IPS-NIHi11 (cell line): ENCODE measurements around the gene CENPU.
A peak's percentile ranks its signal among the peaks of the same experiment; 100 is the strongest.

ENCODE experiments used
- DNase-seq: peaks from one replicate; pipeline ENCODE4 v3.0.0; 2012; ENCODE audit warnings: mixed read lengths, low spot score

The CENPU gene

DNA sequence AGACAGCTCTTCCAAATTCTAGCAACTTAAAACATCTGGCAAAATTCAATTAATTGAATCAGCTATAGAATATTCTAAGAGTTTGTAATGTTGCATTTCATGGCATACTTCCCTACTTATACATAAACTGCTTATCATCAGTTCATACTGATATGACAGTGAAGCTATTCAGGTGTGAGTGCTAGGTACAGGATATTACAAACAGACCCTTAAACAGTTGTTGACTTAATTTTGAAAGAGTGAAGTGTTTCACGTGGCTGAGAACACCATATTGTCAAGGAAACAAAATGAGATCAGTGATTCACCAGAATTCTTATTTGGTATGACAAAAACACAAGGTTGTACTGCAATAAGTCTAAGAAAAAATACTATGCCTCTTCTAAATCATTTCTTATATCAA, 27.4 kb downstream of the CENPU start:
- DNase-seq = no peak

DNA sequence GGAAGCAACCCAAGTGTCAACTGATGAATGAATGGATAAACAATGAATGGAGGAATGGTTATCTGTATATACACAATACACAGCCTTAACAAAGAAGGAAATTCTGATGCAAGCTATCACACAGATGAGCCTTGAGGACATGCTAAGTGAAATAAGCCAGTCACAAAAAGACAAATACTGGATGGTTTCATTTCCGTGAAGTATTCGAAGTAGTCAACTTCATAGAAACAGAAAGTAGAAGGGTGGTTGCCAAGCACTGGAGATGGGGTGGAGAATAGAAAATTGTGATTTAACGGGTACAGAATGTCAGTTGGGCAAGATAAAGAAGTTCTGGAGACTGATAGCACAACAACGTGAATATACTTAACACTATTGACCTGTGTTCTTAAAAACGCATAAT, 28.2 kb downstream of the CENPU start:
- no peak for DNase-seq

DNA sequence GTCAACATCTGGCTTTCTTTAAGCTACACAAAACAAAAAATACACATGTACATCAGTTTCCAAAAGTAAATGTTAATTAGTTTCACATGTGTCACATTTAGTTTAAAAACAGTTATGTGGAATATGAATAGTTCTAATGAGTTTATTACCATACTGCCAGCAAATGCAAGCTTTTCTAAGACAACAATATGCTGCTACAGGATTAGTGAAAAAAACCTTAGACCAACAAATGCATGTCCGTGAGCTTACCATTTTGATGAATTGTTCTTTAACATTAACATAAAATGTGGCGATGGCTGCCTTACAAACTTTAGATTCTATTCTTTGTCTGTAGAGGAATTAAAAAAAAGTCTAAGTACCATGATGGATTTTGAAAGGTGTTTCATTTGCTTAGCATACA, 31.8 kb downstream of the CENPU start:
- no peak for DNase-seq

DNA sequence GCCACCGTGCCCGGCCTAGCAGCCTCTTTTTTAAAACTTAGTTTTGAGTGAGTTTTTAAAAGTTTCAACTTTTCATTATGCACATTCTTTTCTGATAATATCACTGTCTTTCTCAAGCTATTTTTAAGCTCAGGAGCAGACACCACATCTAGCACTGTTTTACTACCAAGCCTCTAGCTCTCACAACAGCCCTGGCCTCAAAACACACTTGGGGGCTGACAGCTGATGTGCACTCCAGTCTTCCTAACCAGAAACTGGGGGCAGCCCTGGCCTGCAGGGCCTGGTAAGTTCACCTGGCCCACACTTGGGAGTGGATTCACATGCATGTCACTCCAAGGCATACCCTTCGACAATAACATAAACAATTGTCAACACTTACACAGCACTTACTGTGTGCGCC, 34.0 kb downstream of the CENPU start:
- no peak for DNase-seq

DNA sequence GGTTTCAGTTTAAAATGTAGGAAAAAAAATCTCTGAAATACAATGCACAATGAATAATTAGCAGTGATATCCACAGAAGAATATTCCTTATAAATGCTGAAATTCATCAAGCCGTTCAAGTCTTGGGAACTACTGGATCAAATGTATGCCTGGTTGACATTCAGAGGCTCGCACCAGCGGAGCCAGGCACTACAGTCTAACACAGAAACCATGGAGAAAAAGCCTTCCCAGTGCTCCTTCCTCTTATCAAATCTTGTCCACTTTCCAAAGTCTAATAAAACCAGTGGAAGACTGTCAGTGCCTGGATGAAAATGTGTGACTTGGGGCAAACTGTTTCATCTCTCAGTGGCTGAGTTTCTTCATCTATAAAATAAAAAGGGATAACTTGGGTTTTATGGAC, 35.9 kb downstream of the CENPU start:
- no peak for DNase-seq

DNA sequence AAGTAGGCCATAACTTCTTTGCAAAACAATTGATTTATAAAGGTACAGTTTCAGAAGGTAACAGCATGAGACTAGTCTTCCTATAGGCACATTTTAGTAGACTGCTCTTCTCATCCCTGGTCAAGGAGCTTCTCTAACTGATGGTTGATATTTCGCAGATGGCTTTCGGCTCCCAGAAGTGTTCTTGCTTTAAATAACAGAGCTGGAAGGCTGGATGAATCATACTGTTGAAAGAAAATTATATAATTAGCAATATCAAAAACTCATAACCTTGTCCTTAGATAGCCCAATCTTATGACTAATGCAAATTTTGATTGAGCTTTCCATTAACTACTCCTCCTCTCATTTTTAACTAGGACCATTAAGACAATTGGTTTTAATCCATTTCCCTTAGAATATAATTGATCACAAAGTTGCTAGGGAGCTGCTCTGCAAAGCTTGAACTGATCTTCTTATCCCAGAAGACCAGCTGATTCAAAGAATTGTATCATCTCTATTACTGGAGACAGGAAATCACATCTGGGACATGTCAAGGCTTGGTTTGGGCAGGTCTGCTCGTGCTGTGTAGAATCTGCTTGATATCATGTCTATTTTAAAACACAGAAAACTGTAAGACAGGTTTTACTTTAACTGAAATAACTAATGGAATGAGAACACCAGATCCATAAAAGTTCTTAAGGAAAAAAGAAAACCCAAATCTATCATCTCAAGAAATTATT, 38.6 kb downstream of the CENPU start:
- DNase-seq = no peak

DNA sequence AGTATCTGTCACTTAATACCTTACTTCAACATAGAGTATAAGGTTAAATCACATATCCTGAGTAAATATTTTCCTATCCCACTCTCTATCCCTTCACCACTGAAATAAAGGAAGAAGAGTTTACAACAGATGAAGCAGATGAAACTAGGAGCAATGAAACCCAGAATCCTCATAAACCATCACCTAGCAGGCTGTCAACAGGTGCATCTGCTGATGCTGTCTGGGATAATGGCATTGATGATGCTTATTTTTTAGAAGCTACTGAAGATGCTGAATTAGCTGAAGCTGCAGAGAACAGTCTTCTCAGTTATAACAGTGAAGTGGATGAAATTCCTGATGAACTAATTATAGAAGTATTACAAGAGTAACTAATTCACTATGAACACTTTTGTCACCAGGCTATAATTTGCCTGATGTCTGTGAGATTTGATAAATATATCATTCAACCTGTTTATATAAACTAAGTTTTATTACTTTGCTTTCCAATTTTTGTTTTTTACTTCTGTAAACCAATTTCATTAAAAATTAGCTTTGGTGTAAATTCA, 39.4 kb downstream of the CENPU start:
- DNase-seq = no peak

DNA sequence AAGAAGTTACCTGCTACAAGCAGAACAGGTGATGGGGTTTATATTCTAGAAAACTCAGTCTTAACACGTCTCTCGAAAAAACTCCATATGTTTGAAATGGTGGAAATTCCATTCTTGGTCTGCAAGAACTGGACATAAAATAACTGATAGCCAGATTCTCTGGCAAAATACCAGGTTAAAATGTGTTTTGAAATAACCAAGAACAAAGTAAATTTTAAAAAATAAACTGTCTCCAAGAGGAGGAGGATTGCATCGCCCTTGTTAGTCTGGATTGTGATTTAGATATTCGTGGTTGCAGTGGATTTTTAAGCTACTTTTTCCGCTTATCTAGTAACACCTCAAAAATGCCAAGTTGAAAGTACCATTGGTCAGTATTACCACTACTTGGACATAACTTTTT, 40.8 kb downstream of the CENPU start:
- no peak for DNase-seq

DNA sequence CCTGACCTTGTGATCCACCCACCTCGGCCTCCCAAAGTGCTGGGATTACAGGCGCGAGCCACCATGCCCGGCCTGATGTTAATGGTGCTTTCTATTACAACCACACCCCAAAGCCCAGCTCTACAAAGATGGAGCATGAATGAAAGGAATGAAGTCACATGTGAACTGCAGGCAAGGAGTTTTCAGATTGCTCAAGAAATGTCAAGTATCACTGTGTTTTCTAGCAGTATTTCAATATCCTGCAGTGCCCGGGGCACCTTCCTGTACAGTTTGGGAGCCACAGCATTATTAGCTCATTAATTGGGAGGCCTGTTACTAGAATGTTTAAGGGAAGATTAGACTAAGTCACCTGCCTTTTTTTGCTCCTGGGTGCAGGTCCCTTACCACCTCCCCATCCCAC, 44.2 kb downstream of the CENPU start:
- no peak for DNase-seq

DNA sequence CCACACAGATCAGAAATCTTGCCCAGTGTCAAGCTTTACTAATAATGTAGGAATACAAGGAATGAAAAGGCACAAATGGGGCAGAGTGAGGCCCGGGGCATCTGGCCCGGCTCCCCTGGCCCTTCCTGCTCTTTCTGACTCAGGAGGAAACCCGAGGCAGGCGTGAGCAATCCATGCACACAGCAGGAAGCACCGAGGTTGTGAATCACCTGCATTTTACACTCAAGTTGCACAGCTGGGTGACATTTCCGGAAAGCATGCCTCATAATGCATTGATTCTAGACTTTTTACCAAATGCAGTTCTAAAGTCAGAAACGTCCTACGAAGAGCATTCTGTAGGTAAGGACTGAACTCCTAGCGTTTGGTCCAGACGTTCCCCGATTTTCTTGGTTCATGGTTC, 45.4 kb downstream of the CENPU start:
- DNase-seq = peak; percentile 71

DNA sequence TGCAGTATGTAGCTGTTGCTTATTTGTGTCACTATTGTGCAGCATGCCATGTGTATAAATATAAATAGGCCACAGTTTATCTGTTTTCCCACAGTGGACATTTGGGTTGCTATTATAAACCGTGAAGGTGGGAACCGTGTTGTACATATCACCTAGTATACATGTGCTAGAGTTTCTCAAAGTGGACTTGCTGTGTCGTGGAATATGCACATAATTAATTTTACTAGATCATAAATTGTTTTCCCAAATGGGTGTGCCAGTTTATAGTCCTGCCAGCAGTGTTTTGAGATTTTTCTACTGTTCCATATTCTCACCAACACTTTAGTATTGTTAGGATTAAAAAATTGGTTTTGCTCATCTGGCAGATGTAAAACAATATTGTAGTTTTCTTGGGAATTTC, 45.9 kb downstream of the CENPU start:
- DNase-seq = no peak

DNA sequence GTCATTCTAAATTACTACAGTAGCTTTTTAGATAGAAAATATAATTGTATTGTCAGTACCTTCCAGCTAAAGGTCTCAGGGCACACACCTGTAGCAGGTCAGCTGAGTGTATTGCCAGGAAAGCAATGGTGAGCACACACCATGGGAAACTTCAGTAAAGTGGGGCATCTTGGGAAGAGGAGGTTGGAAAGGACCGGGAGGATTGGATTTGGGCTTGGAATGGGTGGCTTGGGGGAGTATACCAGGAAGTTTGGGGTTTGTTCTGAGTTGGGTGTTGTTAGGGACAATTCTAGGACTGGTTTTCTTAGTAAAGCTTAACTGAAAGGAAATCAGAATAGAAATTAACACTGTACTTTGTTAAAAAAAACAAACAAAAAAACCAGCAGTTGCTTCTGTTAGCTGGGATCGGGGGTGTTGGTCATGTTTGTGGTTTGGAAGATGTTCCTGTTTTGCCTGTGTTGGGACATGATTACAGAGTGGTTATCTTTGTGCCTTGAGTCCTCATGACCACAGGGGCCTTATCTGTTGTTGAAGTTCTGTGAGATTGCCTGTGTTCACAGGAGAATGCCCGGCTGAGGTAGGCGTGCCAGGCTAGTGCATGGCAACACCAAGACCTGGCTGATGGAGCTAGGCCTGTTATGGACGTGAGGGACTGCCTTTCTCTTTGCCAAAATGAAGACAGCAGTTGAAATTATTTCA, 49.3 kb downstream of the CENPU start:
- DNase-seq = no peak

DNA sequence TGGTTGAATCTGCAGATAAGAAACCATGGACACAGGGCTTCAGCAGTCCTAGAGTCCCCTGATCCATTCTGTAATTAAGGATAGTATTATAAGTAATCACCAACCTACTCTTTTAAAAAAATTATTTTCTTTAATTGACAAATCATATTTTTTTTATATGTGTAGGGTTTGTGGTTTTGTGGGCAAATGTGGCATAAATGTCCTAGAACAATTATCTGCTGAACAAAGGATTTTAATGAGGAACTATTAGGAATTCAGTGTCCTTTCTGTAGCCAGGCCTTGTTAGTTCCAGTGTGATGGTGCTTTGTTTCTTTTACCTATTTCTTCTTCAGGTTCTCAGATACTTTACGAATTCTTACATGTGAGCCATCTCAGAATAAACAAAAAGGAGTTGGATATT, 52.0 kb downstream of the CENPU start:
- DNase-seq = no peak

DNA sequence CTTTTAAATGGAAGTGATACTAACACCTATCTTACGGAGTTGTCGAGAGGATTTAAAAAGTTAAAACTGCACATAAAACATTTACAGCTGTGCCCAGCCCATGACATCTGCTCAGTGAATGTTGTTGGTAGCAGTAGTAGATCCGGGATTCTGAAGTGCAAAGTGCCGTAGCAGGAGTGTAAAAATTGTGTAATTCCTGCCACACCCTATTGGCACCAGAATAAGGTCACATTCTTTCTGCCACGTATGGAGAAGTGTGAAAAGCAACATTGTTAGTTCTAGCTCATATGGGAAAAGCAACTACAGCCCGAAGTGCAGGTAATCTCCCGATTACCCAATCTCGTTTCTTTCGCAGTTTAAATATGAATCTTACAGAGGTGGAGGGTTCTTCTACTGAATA, 53.2 kb downstream of the CENPU start:
- no peak for DNase-seq

DNA sequence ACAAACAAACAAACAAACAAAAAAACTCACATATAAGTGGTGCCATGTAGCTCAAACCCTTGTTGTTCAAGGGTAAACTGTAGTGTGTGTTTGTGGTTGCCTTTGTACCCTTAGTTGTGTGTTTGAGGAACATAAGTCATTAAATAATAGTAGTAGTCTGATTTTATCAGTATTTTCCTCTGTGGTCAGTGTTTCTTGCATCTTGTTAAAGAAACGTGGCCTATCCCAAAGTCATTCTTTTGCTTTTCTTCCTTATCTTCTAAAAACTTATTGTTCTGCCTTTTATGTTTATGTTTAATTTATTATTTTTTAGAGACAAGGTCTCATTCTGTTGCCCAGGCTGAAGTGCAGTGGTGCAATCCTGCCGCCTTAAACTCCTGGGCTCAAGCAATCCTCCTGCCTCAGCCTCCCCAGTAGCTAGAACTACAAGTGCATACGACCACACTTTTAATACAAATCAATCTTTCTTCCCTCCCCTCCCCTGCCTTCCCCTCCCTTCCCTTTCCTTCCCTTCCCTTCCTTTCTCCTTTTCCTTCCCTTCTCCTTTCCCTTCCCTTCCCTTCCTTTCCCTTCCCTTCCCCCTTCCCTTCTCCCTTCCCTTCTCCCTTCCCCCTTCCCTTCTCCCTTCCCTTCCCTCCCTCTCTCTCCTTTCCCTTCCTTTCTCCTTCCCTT, 57.9 kb downstream of the CENPU start:
- no peak for DNase-seq

DNA sequence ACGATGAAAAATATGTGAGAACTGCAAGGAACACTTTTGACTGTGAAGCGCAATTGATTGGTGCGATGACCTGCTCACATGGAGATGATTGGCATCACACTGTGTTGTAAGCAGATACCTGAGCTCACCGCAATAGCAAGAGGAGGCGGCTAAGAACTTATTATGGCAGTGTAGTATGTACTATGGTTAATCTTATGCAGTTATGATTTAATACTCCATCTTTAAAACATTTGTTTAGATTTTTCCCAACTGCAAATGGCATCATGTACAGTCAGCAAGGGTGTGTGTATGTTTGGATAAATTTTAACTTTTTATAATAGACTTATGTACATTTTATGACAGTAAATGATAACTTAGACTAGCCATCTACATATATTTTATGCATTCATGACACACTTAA, 58.9 kb downstream of the CENPU start:
- no peak for DNase-seq

DNA sequence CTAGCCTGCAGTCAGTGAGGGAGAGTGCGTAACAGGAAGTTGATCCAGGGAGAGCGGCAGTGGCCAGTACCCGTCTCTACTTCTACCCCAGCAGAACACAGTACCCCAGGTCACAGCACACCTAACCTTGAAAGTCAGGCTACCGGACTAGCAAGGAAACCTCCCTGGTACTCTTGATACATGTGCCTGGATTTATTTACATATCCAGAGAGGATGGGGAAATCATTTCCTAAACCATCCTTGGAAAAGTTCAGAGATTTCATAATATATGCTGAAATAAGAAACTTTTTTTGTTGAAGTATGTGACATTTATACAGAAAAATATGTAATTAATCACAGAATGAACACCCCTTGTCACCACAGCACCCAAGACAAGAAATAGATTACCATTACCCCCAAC, 59.9 kb downstream of the CENPU start:
- DNase-seq = no peak

DNA sequence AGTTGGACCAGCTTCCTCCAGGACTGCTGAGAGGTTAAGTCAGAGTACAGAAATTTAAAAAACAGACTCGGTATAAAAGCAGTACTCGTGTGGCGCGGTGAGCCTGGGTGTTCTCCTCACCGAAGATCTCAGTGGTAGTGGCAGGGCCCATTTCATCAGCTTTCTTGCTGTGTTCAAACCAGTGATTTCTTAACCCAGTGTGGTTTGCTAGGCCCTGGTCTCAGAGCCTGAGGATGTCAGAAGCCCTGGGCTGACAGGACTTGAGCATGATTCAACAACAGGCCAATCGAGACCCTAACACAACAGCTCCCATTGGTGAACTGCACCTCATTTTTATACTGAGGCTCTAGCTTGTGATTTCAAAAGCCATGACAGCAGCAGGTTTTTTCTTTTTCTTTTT, 61.2 kb downstream of the CENPU start:
- DNase-seq = no peak

DNA sequence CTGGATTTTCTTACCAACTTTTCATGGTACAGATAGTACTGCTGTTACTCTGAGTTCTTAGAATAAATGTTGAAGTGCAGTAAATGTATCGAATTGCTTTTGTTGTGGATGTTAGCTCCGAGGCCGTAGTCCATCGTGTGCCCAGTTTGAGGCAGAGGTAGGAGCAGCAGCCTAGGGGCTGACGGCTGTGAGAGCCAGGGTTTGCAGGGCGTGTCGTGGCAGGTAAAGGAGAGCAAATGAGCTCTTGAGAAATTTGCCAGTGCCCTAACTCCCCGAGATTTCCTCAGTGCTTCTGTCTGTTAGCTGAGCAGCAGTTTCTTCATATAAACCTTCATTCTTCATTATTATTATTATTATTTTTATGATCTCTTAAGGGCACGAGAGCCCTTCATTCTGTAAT, 62.8 kb downstream of the CENPU start:
- DNase-seq = no peak

DNA sequence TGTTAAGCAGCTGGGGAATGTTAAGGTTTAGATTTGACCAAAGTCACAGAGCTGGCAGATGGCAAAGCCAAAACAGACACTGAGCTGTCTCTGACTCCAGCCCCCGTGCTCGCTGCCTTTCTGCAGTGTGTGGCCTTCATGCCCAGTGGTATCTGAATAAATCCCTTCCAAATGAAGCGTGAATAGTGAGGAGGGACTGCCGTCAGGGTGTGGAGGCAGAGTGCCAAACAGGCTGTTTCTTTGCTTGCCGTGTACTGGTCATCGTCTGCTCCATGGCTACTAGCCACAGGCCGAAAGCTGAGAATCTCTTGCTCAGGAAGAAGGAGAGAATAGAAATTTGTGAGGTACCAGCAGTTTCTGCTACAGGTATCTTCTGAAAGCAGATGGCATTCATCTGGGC, 64.6 kb downstream of the CENPU start:
- DNase-seq = no peak

DNA sequence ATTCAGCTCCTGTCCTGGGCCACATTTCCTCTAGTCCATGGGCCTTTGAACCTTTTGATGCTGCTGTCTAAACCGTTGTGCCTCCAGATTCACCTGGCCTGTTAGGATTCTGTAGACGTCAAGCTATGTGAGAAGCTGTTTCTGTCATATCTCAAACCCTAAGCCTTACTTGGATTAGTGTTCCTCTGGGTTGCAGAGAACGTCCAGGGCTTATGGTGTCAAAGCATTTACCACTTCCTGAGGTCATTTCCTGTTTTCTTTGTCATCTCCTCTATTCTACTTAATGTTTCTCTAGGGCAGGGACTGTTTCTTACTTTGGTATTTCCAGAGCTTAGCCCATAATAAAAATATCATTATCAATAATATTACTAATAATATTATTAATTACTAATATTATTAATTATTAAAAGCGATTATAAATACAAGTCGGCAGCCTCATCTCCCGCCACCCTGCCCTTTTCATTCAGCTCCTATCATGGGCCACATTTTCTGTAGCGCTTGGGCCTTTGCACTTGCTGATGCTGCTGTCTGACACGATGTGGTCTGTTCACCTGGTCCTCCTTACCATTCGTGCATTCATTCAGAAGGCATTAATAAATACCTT, 65.3 kb downstream of the CENPU start:
- DNase-seq = no peak

DNA sequence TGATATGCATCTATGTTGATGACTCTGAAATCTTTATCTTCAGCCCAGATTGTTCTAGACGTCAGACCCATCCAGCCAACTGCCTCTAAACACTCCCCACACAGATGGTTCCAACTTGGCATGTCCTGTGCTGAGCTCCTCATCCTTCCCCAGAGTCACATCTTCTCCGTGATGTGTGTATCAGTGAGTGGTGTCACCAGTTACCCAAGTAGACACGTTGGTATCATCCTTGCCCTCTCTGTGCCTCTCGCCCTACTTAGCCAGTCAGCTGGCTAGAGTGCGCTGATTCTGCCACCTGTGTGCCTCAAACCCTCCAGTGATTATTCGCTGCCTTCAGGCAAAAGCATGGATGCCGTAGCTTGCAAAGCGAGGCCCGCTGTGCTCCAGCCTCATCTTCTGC, 65.8 kb downstream of the CENPU start:
- DNase-seq = no peak

DNA sequence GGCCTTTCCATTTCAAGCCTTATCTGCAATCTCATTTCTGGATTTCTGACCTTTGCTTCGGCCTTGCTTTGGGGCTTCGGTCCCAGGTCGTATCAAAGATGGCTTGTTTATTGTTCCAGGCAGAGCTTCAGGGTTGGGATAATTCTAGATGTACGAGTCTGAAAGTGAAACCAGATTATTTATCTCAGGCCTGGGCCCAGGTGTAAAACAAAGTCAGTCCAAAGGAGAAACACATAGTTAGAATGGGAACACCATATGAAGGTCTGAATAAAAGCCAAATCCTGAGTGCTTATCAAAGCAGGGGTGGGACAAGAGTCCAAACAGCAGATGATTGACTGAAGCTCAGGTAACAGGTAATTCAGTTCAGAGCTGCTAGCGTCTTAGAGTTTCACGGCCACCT, 67.2 kb downstream of the CENPU start:
- no peak for DNase-seq
